HepG2 (cell line): Measurements from ENCODE around the gene C2CD3. TPM values are rescaled to one million over a fixed set of nuclear protein-coding genes. Genes with fewer than 3 reads are reported as not detected.

Experiments used
- POLR2G ChIP-seq: fragments of 200-400 bp; formaldehyde crosslinking; IDR thresholded peaks from 2 replicates; pipeline ENCODE4 v1.6.1; 2018; ENCODE audit warnings: mild to moderate bottlenecking, low read depth, low read length, moderate library complexity
- TRIM24 ChIP-seq: sonication (generic); formaldehyde crosslinking; IDR thresholded peaks from 2 replicates; pipeline ENCODE4 v1.8.0; 2022; ENCODE audit warnings: mild to moderate bottlenecking, missing genetic modification reagents
- ZNF24 ChIP-seq: fragments of 450-650 bp; IDR thresholded peaks from 2 replicates; pipeline ENCODE4 v1.6.1; 2017; ENCODE audit warnings: antibody characterized with exemption, mild to moderate bottlenecking
- ZNF567 ChIP-seq: sonication (generic); formaldehyde crosslinking; IDR thresholded peaks from 2 replicates; pipeline ENCODE4 v1.8.1; 2023; ENCODE audit warnings: mild to moderate bottlenecking, missing genetic modification reagents, borderline replicate concordance
- polyA plus RNA-seq, 8 experiments: library from polyadenylated mRNA; depleted of rRNA in 3 of 8; stranded (reverse) in 7 of 8; unstranded in 1 of 8; fragments of >200 nt; fragmentation: Illumina TruSeq in 4 of 8; extraction: Trizol in 4 of 8; gene quantifications; 2 replicates each; pipeline versions ENCODE4 v1.2.1 to v1.2.3, GENCODE V29; 2011 to 2016; ENCODE audit warnings: low read depth in 4 of 8, missing spikeins in 1 of 8, mixed read lengths in 1 of 8; ENCODE audit not compliant: insufficient read depth in 1 of 8
- total RNA-seq, 5 experiments: library from RNA; depleted of rRNA; stranded (reverse); fragments of >200 nt; fragmentation: Illumina TruSeq; extraction: Trizol; gene quantifications; 2 replicates each; pipeline ENCODE4 v1.2.3, GENCODE V29; 2016; ENCODE audit warnings: low read depth in 1 of 5
- TF ChIP-seq, protein P1 (sequence below): sonication (generic); formaldehyde crosslinking; IDR thresholded peaks from 2 replicates; pipeline ENCODE4 v1.4.0; 2020; ENCODE audit warnings: missing genetic modification reagents
- TF ChIP-seq, protein P2 (sequence below): sonication (generic); formaldehyde crosslinking; IDR thresholded peaks from 2 replicates; pipeline ENCODE4 v1.8.0; 2022; ENCODE audit warnings: mild to moderate bottlenecking, missing genetic modification reagents, borderline replicate concordance

C2CD3 gene
- total and polyA plus RNA-seq, 2 of the 13 experiments (the other 11 are each of a cell fraction or from before 2014, with no cell fraction given), result 5.5 to 6.4 TPM

GRCh38 chr11:74013141-74013540 lies 157.7 kb downstream of the C2CD3 start (continued):
- TF ChIP-seq, protein P1, sequence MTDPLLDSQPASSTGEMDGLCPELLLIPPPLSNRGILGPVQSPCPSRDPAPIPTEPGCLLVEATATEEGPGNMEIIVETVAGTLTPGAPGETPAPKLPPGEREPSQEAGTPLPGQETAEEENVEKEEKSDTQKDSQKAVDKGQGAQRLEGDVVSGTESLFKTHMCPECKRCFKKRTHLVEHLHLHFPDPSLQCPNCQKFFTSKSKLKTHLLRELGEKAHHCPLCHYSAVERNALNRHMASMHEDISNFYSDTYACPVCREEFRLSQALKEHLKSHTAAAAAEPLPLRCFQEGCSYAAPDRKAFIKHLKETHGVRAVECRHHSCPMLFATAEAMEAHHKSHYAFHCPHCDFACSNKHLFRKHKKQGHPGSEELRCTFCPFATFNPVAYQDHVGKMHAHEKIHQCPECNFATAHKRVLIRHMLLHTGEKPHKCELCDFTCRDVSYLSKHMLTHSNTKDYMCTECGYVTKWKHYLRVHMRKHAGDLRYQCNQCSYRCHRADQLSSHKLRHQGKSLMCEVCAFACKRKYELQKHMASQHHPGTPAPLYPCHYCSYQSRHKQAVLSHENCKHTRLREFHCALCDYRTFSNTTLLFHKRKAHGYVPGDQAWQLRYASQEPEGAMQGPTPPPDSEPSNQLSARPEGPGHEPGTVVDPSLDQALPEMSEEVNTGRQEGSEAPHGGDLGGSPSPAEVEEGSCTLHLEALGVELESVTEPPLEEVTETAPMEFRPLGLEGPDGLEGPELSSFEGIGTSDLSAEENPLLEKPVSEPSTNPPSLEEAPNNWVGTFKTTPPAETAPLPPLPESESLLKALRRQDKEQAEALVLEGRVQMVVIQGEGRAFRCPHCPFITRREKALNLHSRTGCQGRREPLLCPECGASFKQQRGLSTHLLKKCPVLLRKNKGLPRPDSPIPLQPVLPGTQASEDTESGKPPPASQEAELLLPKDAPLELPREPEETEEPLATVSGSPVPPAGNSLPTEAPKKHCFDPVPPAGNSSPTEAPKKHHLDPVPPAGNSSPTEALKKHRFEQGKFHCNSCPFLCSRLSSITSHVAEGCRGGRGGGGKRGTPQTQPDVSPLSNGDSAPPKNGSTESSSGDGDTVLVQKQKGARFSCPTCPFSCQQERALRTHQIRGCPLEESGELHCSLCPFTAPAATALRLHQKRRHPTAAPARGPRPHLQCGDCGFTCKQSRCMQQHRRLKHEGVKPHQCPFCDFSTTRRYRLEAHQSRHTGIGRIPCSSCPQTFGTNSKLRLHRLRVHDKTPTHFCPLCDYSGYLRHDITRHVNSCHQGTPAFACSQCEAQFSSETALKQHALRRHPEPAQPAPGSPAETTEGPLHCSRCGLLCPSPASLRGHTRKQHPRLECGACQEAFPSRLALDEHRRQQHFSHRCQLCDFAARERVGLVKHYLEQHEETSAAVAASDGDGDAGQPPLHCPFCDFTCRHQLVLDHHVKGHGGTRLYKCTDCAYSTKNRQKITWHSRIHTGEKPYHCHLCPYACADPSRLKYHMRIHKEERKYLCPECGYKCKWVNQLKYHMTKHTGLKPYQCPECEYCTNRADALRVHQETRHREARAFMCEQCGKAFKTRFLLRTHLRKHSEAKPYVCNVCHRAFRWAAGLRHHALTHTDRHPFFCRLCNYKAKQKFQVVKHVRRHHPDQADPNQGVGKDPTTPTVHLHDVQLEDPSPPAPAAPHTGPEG (CRISPR knock-in tag), result no peak
- TF ChIP-seq ZNF567 (CRISPR knock-in tag) (no peak), POLR2G (no peak), TRIM24 (CRISPR knock-in tag) (no peak), ZNF24 (no peak)
- TF ChIP-seq, protein P2, sequence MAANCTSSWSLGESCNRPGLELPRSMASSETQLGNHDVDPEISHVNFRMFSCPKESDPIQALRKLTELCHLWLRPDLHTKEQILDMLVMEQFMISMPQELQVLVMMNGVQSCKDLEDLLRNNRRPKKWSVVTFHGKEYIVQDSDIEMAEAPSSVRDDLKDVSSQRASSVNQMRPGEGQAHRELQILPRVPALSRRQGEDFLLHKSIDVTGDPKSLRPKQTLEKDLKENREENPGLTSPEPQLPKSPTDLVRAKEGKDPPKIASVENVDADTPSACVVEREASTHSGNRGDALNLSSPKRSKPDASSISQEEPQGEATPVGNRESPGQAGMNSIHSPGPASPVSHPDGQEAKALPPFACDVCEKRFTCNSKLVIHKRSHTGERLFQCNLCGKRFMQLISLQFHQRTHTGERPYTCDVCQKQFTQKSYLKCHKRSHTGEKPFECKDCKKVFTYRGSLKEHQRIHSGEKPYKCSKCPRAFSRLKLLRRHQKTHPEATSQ (CRISPR knock-in tag), result no peak
